ENCODE results near the gene HMX3.
"Not testable (repeated sequence)": the region's sequence is repeated elsewhere in the genome, so short reads cannot be mapped to it uniquely, and the experiment has no call there.

Gene HMX3

GRCh38 chr10:123156078-123156477 lies 20.3 kb downstream of the HMX3 start:
- TF ChIP-seq POLR2AphosphoS5 (IDR thresholded peaks at IDR 0.05; ENCODE audit: borderline replicate concordance, low read depth, low read length) = no peak
- TF ChIP-seq FOXP2 (optimal IDR thresholded peaks at IDR 0.05; ENCODE audit: control extremely low read depth, extremely low read length, insufficient read depth) = no peak
- TF ChIP-seq EZH2 (IDR thresholded peaks at IDR 0.05) = no peak
- no peak for DNase-seq (ENCODE audit: low read depth, low spot score)
- H3K27ac ChIP-seq = no peak overlapping the region
- peak overlapping the region; percentile 86 for H3K9ac ChIP-seq (ENCODE audit: insufficient read length)
- H3K36me3 ChIP-seq (ENCODE audit: insufficient read depth, low read length) = peaks cover 55% of the 10 kb centered on the region
- H3K9me3 ChIP-seq (ENCODE audit: low read depth, low read length) = no peaks in the 10 kb centered on the region
- H3K4me3 ChIP-seq = peak overlapping the region; percentile 80

- H3K9me3 ChIP-seq (ENCODE audit: low read depth, low read length) = no peaks in the 10 kb centered on the region
- DNase-seq (ENCODE audit: low read depth, low spot score) = no peak
- no peak overlapping the region for H3K27ac ChIP-seq
- H3K9ac ChIP-seq (ENCODE audit: insufficient read length) = no peak overlapping the region
- peaks cover 66% of the 10 kb centered on the region for H3K36me3 ChIP-seq (ENCODE audit: insufficient read depth, low read length)
- no peak overlapping the region for H3K4me3 ChIP-seq
- no peak for TF ChIP-seq FOXP2 (optimal IDR thresholded peaks at IDR 0.05; ENCODE audit: control extremely low read depth, extremely low read length, insufficient read depth)
- TF ChIP-seq EZH2 (IDR thresholded peaks at IDR 0.05) = no peak
- TF ChIP-seq POLR2AphosphoS5 (IDR thresholded peaks at IDR 0.05; ENCODE audit: borderline replicate concordance, low read depth, low read length) = no peak
These were observed 21.4 kb downstream of the HMX3 start for GRCh38 chr10:123157210-123157609.

- Histone ChIP-seq H3K4me3 (no peak overlapping the region), H3K36me3 (ENCODE audit: insufficient read depth, low read length) (peaks cover 81% of the 10 kb centered on the region)
These were observed 22.9 kb downstream of the HMX3 start for GRCh38 chr10:123158682-123159081.

GRCh38 chr10:123160311-123160980 lies 24.7 kb downstream of the HMX3 start:
- Histone ChIP-seq H3K9me3 (ENCODE audit: low read depth, low read length) (no peaks in the 10 kb centered on the region), H3K27ac (no peak overlapping the region), H3K4me3 (no peak overlapping the region), H3K9ac (ENCODE audit: insufficient read length) (no peak overlapping the region), H3K36me3 (ENCODE audit: insufficient read depth, low read length) (peaks cover 93% of the 10 kb centered on the region)
- no peak for TF ChIP-seq FOXP2 (optimal IDR thresholded peaks at IDR 0.05; ENCODE audit: control extremely low read depth, extremely low read length, insufficient read depth)
- TF ChIP-seq EZH2 (IDR thresholded peaks at IDR 0.05) = no peak
- TF ChIP-seq POLR2AphosphoS5 (IDR thresholded peaks at IDR 0.05; ENCODE audit: borderline replicate concordance, low read depth, low read length) = no peak
- DNase-seq (ENCODE audit: low read depth, low spot score) = no peak

More at GRCh38 chr10:123158682-123159081, 22.9 kb downstream of the HMX3 start:
- no peak for DNase-seq (ENCODE audit: low read depth, low spot score)
- Histone ChIP-seq H3K27ac (no peak overlapping the region), H3K9ac (ENCODE audit: insufficient read length) (no peak overlapping the region), H3K9me3 (ENCODE audit: low read depth, low read length) (no peaks in the 10 kb centered on the region)
- TF ChIP-seq EZH2 (IDR thresholded peaks at IDR 0.05) (no peak), FOXP2 (optimal IDR thresholded peaks at IDR 0.05; ENCODE audit: control extremely low read depth, extremely low read length, insufficient read depth) (no peak), POLR2AphosphoS5 (IDR thresholded peaks at IDR 0.05; ENCODE audit: borderline replicate concordance, low read depth, low read length) (no peak)

DNA sequence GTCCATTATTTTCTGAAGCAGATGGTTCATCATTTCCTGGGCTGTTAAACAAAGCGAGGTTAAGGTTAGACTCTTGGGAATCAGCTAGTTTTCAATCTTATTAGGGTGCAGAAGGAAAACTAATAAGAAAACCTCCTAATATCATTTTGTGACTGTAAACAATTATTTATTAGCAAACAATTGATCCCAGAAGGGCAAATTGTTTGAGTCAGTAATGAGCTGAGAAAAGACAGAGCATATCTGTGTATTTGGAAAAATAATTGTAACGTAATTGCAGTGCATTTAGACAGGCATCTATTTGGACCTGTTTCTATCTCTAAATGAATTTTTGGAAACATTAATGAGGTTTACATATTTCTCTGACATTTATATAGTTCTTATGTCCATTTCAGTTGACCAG lies 28.5 kb downstream of the HMX3 start:
- H3K4me3 ChIP-seq = no peak overlapping the region
- TF ChIP-seq FOXP2 (optimal IDR thresholded peaks at IDR 0.05; ENCODE audit: control extremely low read depth, extremely low read length, insufficient read depth) (no peak), POLR2AphosphoS5 (IDR thresholded peaks at IDR 0.05; ENCODE audit: borderline replicate concordance, low read depth, low read length) (no peak), EZH2 (IDR thresholded peaks at IDR 0.05) (no peak)
- no peaks in the 10 kb centered on the region for H3K9me3 ChIP-seq (ENCODE audit: low read depth, low read length)
- no peak overlapping the region for H3K27ac ChIP-seq
- peaks cover 63% of the 10 kb centered on the region for H3K36me3 ChIP-seq (ENCODE audit: insufficient read depth, low read length)
- no peak for DNase-seq (ENCODE audit: low read depth, low spot score)
- H3K9ac ChIP-seq (ENCODE audit: insufficient read length) = no peak overlapping the region

DNA sequence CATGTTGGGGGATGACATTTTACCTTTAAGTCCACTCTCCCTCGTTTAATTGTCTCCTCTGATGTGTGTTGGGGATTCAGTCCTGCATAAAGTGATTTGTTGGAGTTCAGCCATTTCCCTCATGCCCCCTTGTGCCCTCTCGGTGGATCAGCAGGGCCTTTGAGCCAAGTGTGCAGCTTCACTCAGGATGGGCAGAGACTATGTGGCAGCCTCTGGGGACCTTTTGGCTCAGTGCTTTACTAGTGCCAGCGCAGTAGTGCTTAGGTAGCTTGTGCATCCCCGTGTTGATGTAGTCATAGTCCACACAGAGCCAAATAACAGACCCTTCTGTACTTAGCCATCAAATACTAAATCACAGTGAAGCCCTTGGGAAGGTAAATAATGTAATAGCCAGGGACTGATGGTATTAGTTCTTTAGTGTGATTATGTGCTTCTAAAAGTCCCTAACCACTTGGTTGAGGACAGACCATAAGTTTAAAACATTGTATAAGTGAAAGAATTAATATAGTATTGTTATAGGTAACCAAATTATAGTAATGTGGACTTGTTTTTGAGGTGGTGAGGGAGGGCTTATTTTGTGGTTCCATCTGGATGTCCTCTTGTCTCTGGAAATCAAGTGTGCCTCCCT lies 29.8 kb downstream of the HMX3 start:
- Histone ChIP-seq H3K9ac (ENCODE audit: insufficient read length) (no peak overlapping the region), H3K4me3 (no peak overlapping the region), H3K9me3 (ENCODE audit: low read depth, low read length) (no peaks in the 10 kb centered on the region), H3K36me3 (ENCODE audit: insufficient read depth, low read length) (peaks cover 52% of the 10 kb centered on the region), H3K27ac (no peak overlapping the region)
- DNase-seq (ENCODE audit: low read depth, low spot score) = no peak
- no peak for TF ChIP-seq POLR2AphosphoS5 (IDR thresholded peaks at IDR 0.05; ENCODE audit: borderline replicate concordance, low read depth, low read length)
- TF ChIP-seq EZH2 (IDR thresholded peaks at IDR 0.05) = no peak
- TF ChIP-seq FOXP2 (optimal IDR thresholded peaks at IDR 0.05; ENCODE audit: control extremely low read depth, extremely low read length, insufficient read depth) = no peak

- no peak for DNase-seq (ENCODE audit: low read depth, low spot score)
- H3K36me3 ChIP-seq (ENCODE audit: insufficient read depth, low read length) = peaks cover 42% of the 10 kb centered on the region
These were observed 30.8 kb downstream of the HMX3 start for GRCh38 chr10:123166618-123167017.

DNA sequence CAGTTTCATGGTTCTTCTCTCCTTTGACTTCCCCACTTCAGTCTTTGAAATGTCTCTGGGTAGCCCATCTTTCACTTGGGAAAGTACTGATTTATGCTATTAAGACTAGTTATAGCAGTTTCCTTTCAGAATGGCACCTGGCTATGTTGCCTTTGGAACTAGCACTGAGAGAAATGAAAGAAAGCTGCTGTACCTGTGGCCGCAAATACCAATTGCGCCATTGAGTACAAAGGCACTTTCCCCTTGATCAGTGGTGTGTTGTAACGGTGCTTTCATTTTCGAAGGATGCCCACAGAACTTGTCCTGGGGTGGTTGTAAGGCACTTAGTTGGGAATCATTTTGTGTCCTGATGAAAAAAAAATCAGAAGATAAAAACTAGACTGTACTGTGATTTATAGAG lies 35.2 kb downstream of the HMX3 start:
- Histone ChIP-seq H3K9ac (ENCODE audit: insufficient read length) (no peak overlapping the region), H3K9me3 (ENCODE audit: low read depth, low read length) (no peaks in the 10 kb centered on the region), H3K4me3 (no peak overlapping the region), H3K27ac (no peak overlapping the region), H3K36me3 (ENCODE audit: insufficient read depth, low read length) (peaks cover 3% of the 10 kb centered on the region; the same call in 1 of the 2 replicates)
- TF ChIP-seq POLR2AphosphoS5 (IDR thresholded peaks at IDR 0.05; ENCODE audit: borderline replicate concordance, low read depth, low read length) = no peak
- TF ChIP-seq EZH2 (IDR thresholded peaks at IDR 0.05) = no peak
- no peak for TF ChIP-seq FOXP2 (optimal IDR thresholded peaks at IDR 0.05; ENCODE audit: control extremely low read depth, extremely low read length, insufficient read depth)
- no peak for DNase-seq (ENCODE audit: low read depth, low spot score)

More at GRCh38 chr10:123166618-123167017, 30.8 kb downstream of the HMX3 start:
- Histone ChIP-seq H3K4me3 (no peak overlapping the region), H3K9ac (ENCODE audit: insufficient read length) (no peak overlapping the region), H3K27ac (no peak overlapping the region), H3K9me3 (ENCODE audit: low read depth, low read length) (no peaks in the 10 kb centered on the region)
- TF ChIP-seq FOXP2 (optimal IDR thresholded peaks at IDR 0.05; ENCODE audit: control extremely low read depth, extremely low read length, insufficient read depth) = no peak
- no peak for TF ChIP-seq POLR2AphosphoS5 (IDR thresholded peaks at IDR 0.05; ENCODE audit: borderline replicate concordance, low read depth, low read length)
- TF ChIP-seq EZH2 (IDR thresholded peaks at IDR 0.05) = no peak

DNA sequence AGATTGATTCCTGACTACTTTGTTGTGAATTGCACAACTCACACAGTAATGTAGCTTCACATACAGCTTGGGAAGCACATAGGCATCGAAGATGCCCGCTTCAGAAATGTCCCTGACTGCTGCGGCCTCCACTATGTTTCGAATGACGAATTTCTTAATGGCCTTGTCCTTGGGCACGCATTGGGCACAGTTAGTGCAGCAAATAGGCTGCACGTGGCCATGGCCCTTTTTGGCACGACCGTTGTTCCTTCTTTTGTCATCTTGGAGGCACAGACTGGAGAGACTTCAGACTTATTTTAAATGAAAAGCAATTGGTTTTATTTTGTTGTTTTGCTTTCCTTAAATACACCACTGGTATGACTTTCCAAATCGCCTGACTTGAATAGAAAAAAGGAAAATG lies 35.8 kb downstream of the HMX3 start:
- not testable (repeated sequence) for H3K9me3 ChIP-seq (ENCODE audit: low read depth, low read length); DNase-seq (ENCODE audit: low read depth, low spot score); H3K4me3 ChIP-seq; H3K36me3 ChIP-seq (ENCODE audit: insufficient read depth, low read length); H3K27ac ChIP-seq; H3K9ac ChIP-seq (ENCODE audit: insufficient read length)
